Brain microvascular endothelial cell (primary cell): Measurements from ENCODE around the gene LTBP1.

Experiments used
- DNase-seq: peaks from one replicate; pipeline ENCODE4 v3.0.0-alpha.2; 2020
- H3K27ac ChIP-seq: fragments of 250-450 bp; sonication (Bioruptor Pico); 2 replicates; pipeline ENCODE4 v1.5.1; 2020; ENCODE audit warnings: mild to moderate bottlenecking, moderate library complexity
- H3K27me3 ChIP-seq: fragments of 250-450 bp; sonication (Bioruptor Pico); replicated peaks from 2 replicates; pipeline ENCODE4 v1.5.1; 2020; ENCODE audit warnings: mild to moderate bottlenecking
- H3K36me3 ChIP-seq: fragments of 250-450 bp; sonication (Bioruptor Pico); replicated peaks from 2 replicates; pipeline ENCODE4 v1.5.1; 2020; ENCODE audit warnings: mild to moderate bottlenecking
- H3K4me3 ChIP-seq: 2 replicates; pipeline ENCODE4 v1.5.1; 2011; ENCODE audit warnings: low read depth, mild to moderate bottlenecking, control low read depth, low read length, moderate library complexity
- CTCF ChIP-seq: IDR thresholded peaks from 2 replicates; pipeline ENCODE4 v1.5.1; 2011; ENCODE audit warnings: low read depth, mild to moderate bottlenecking, moderate library complexity, low read length, control low read depth, inconsistent platforms; ENCODE audit errors: missing control alignments
- in situ Hi-C: cut with HindIII; loops from 2 replicates; pipeline ENCODE4 v1.10.0; 2017; ENCODE audit warnings: low sequenced_read_pairs, low pct_ligation_motif_present

LTBP1 gene

GRCh38 chr2:33272001-33272400, 325.2 kb downstream of the LTBP1 start:
- peak overlapping the region; percentile 73 for H3K27ac ChIP-seq
- TF ChIP-seq CTCF, result no peak

GRCh38 chr2:33273479-33273878, 326.7 kb downstream of the LTBP1 start:
- peak overlapping the region; percentile 95 for H3K27ac ChIP-seq
- H3K27me3 ChIP-seq, result no peaks in the 10 kb centered on the region
- in situ Hi-C loops, result no loop called here
- TF ChIP-seq CTCF, result no peak
- no peak overlapping the region for H3K4me3 ChIP-seq
- peaks cover 66% of the 10 kb centered on the region for H3K36me3 ChIP-seq
- DNase-seq, result no peak

More at GRCh38 chr2:33272001-33272400, 325.2 kb downstream of the LTBP1 start:
- in situ Hi-C loops, result no loop called here
- peaks cover 59% of the 10 kb centered on the region for H3K36me3 ChIP-seq
- H3K27me3 ChIP-seq, result no peaks in the 10 kb centered on the region
- DNase-seq, result peak; percentile 38
- no peak overlapping the region for H3K4me3 ChIP-seq

GRCh38 chr2:33274524-33274923, 327.8 kb downstream of the LTBP1 start:
- no peaks in the 10 kb centered on the region for H3K27me3 ChIP-seq

GRCh38 chr2:33275689-33276444, 329.1 kb downstream of the LTBP1 start:
- DNase-seq, result peak; percentile 99
- Histone ChIP-seq H3K36me3 (peaks cover 72% of the 10 kb centered on the region), H3K4me3 (no peak overlapping the region), H3K27me3 (no peaks in the 10 kb centered on the region), H3K27ac (peak overlapping the region; percentile 95)
- in situ Hi-C loops, result no loop called here
- TF ChIP-seq CTCF, result no peak

More at GRCh38 chr2:33274524-33274923, 327.8 kb downstream of the LTBP1 start:
- in situ Hi-C loops, result no loop called here
- Histone ChIP-seq H3K36me3 (peaks cover 64% of the 10 kb centered on the region), H3K27ac (peak overlapping the region; percentile 95), H3K4me3 (no peak overlapping the region)
- no peak for DNase-seq
- TF ChIP-seq CTCF, result no peak

- peak overlapping the region; percentile 95 for H3K27ac ChIP-seq
- H3K4me3 ChIP-seq, result no peak overlapping the region
- H3K27me3 ChIP-seq, result no peaks in the 10 kb centered on the region
- no peak for DNase-seq
- in situ Hi-C loops, result no loop called here
- peaks cover 80% of the 10 kb centered on the region for H3K36me3 ChIP-seq
- no peak for TF ChIP-seq CTCF
Measured at GRCh38 chr2:33277002-33277426, 330.3 kb downstream of the LTBP1 start.
